IPS-20b (cell line): ENCODE measurements around the gene XRCC4.

ENCODE experiments used
- H3K27ac ChIP-seq: one replicate; pipeline ENCODE4 v1.5.1; 2013; ENCODE audit warnings: low read length
- H3K27me3 ChIP-seq: 2 replicates; pipeline ENCODE4 v1.6.1; 2013; ENCODE audit warnings: mild to moderate bottlenecking, low read length, inconsistent platforms; ENCODE audit not compliant: insufficient read depth
- H3K36me3 ChIP-seq: 2 replicates; pipeline ENCODE4 v1.6.1; 2013; ENCODE audit warnings: low read depth, mild to moderate bottlenecking, inconsistent platforms, low read length, moderate library complexity; ENCODE audit not compliant: insufficient read depth
- H3K4me1 ChIP-seq: 2 replicates; pipeline ENCODE4 v1.6.1; 2013; ENCODE audit warnings: mild to moderate bottlenecking, control low read depth, inconsistent platforms, low read length, moderate library complexity; ENCODE audit not compliant: insufficient read depth
- H3K4me3 ChIP-seq: 2 replicates; pipeline ENCODE4 v1.5.1; 2013; ENCODE audit warnings: mild to moderate bottlenecking, low read length, inconsistent platforms
- H3K9ac ChIP-seq: 2 replicates; pipeline ENCODE4 v1.6.1; 2013; ENCODE audit warnings: low read depth, mild to moderate bottlenecking, inconsistent platforms, low read length, moderate library complexity
- H3K9me3 ChIP-seq: 2 replicates; pipeline ENCODE4 v1.6.1; 2013; ENCODE audit warnings: mild to moderate bottlenecking, low read depth, low read length, inconsistent platforms; ENCODE audit not compliant: insufficient read depth

Gene XRCC4

DNA sequence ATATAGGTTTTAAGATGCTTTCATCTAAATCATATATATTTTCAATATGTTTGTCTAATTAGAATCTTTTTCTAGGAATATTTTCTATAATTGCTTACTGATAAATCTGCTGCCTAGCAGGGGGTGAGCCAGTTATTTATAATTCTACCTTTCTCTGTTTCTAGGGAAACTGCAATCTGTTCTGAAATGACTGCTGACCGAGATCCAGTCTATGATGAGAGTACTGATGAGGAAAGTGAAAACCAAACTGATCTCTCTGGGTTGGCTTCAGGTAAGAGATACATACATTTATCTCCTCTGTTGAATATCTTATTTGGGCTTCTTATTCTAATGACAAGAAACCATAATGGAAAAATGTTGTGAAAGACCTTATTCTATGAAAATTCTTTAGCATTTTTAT is 127.3 kb downstream of the XRCC4 start:
- no peaks in the 10 kb centered on the region for H3K36me3 ChIP-seq
- no peak overlapping the region for H3K9ac ChIP-seq
- no peaks in the 10 kb centered on the region for H3K9me3 ChIP-seq
- H3K4me3 ChIP-seq, result no peak overlapping the region
- H3K4me1 ChIP-seq, result no peaks in the 10 kb centered on the region
- H3K27ac ChIP-seq, result no peak overlapping the region
- H3K27me3 ChIP-seq, result no peaks in the 10 kb centered on the region

DNA sequence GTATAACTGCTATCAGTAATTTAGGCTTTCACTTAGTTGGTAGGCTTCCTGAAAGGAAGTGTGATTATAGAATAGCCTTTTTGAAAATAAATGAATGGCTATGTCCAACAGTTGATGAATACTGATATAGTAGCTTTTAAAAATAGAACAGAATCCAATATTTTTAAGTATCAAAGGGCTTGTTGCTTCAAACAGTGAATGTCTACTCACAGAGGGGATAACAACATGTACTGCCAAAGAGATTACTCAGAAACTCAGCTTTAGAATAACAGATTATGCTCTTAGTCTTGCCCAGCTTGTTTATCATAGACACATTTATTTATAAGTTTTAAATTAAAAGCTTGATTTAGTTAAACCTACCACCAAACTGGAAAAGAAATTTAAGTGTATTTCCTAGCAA is 132.6 kb downstream of the XRCC4 start:
- Histone ChIP-seq H3K9me3 (no peaks in the 10 kb centered on the region), H3K27ac (no peak overlapping the region), H3K4me3 (no peak overlapping the region), H3K27me3 (no peaks in the 10 kb centered on the region), H3K36me3 (no peaks in the 10 kb centered on the region), H3K4me1 (no peaks in the 10 kb centered on the region), H3K9ac (no peak overlapping the region)

GRCh38 chr5:83219077-83219476 is 141.7 kb downstream of the XRCC4 start:
- H3K36me3 ChIP-seq, result no peaks in the 10 kb centered on the region
- H3K9ac ChIP-seq, result no peak overlapping the region
- H3K4me1 ChIP-seq, result peaks cover 3% of the 10 kb centered on the region; the same call in 1 of the 2 replicates
- no peaks in the 10 kb centered on the region for H3K9me3 ChIP-seq
- no peaks in the 10 kb centered on the region for H3K27me3 ChIP-seq
- H3K4me3 ChIP-seq, result no peak overlapping the region
- no peak overlapping the region for H3K27ac ChIP-seq

DNA sequence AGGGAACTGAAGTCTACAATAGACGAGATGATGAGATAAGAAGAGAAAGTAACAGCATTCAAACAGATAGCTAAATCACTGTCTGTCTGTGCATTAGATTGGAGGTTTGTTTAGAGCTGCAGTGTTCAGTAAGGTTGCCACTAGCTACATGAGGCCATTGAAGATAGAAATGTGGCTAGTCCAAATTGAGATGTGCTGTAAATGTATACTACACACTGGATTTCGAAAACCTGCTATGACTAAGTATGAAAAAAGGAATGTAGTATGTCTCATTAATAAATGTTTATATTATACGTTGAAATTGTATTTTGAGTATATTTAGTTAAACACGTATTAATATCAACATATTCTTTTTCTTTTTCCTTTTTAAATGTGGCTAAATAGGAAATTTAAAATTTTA is 142.1 kb downstream of the XRCC4 start:
- H3K9me3 ChIP-seq, result no peaks in the 10 kb centered on the region
- H3K27me3 ChIP-seq, result no peaks in the 10 kb centered on the region
- H3K27ac ChIP-seq, result no peak overlapping the region
- no peaks in the 10 kb centered on the region for H3K36me3 ChIP-seq
- H3K4me1 ChIP-seq, result peaks cover 3% of the 10 kb centered on the region; the same call in 1 of the 2 replicates
- no peak overlapping the region for H3K4me3 ChIP-seq
- H3K9ac ChIP-seq, result no peak overlapping the region

GRCh38 chr5:83220331-83220730 is 143.0 kb downstream of the XRCC4 start:
- no peaks in the 10 kb centered on the region for H3K36me3 ChIP-seq
- no peak overlapping the region for H3K9ac ChIP-seq
- H3K9me3 ChIP-seq, result no peaks in the 10 kb centered on the region
- no peaks in the 10 kb centered on the region for H3K27me3 ChIP-seq
- no peak overlapping the region for H3K4me3 ChIP-seq
- H3K27ac ChIP-seq, result no peak overlapping the region
- H3K4me1 ChIP-seq, result peaks cover 3% of the 10 kb centered on the region; the same call in 1 of the 2 replicates

GRCh38 chr5:83222906-83223305 is 145.6 kb downstream of the XRCC4 start:
- Histone ChIP-seq H3K36me3 (no peaks in the 10 kb centered on the region), H3K27me3 (no peaks in the 10 kb centered on the region), H3K9me3 (no peaks in the 10 kb centered on the region), H3K27ac (no peak overlapping the region), H3K4me3 (no peak overlapping the region), H3K4me1 (peaks cover 5% of the 10 kb centered on the region; the same call in 1 of the 2 replicates), H3K9ac (no peak overlapping the region)

GRCh38 chr5:83227611-83228010 is 150.3 kb downstream of the XRCC4 start:
- Histone ChIP-seq H3K27ac (no peak overlapping the region), H3K9ac (no peak overlapping the region), H3K4me1 (peaks cover 5% of the 10 kb centered on the region; the same call in 1 of the 2 replicates), H3K9me3 (no peaks in the 10 kb centered on the region), H3K4me3 (no peak overlapping the region), H3K27me3 (no peaks in the 10 kb centered on the region), H3K36me3 (no peaks in the 10 kb centered on the region)

- Histone ChIP-seq H3K27me3 (no peaks in the 10 kb centered on the region), H3K4me3 (no peak overlapping the region), H3K4me1 (peaks cover 5% of the 10 kb centered on the region; the same call in 1 of the 2 replicates), H3K27ac (no peak overlapping the region), H3K9me3 (no peaks in the 10 kb centered on the region), H3K36me3 (no peaks in the 10 kb centered on the region), H3K9ac (no peak overlapping the region)
These were observed 153.2 kb downstream of the XRCC4 start for GRCh38 chr5:83230511-83230910.

GRCh38 chr5:83244516-83244915 is 167.2 kb downstream of the XRCC4 start:
- H3K27me3 ChIP-seq, result no peaks in the 10 kb centered on the region
- H3K27ac ChIP-seq, result no peak overlapping the region
- H3K4me3 ChIP-seq, result no peak overlapping the region
- no peaks in the 10 kb centered on the region for H3K4me1 ChIP-seq
- no peak overlapping the region for H3K9ac ChIP-seq
- H3K36me3 ChIP-seq, result no peaks in the 10 kb centered on the region
- no peaks in the 10 kb centered on the region for H3K9me3 ChIP-seq

DNA sequence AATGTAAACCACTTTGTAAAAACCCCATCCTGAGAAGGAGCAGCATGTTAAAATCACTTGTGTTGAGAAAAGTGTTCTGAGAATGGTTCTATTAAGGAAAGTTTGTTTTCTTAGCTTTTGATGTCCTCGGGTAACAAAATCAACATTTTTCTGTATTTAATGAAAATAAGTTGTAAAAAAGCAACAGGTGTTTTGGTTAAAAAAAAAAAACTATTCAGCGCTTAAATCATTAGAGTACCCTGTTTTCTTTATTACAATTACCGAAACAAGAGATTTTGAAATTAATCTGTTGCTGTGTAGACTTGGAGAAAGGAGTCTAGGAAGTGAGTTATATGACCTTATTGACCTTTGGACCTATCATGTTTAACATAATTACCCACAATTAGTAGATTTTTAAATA is 167.7 kb downstream of the XRCC4 start:
- no peaks in the 10 kb centered on the region for H3K27me3 ChIP-seq
- H3K36me3 ChIP-seq, result no peaks in the 10 kb centered on the region
- H3K27ac ChIP-seq, result no peak overlapping the region
- no peak overlapping the region for H3K4me3 ChIP-seq
- H3K4me1 ChIP-seq, result no peaks in the 10 kb centered on the region
- no peaks in the 10 kb centered on the region for H3K9me3 ChIP-seq
- H3K9ac ChIP-seq, result no peak overlapping the region

- H3K36me3 ChIP-seq, result no peaks in the 10 kb centered on the region
- H3K4me3 ChIP-seq, result no peak overlapping the region
- no peaks in the 10 kb centered on the region for H3K27me3 ChIP-seq
- no peaks in the 10 kb centered on the region for H3K9me3 ChIP-seq
- no peak overlapping the region for H3K27ac ChIP-seq
- no peaks in the 10 kb centered on the region for H3K4me1 ChIP-seq
- no peak overlapping the region for H3K9ac ChIP-seq
These were observed 168.7 kb downstream of the XRCC4 start for GRCh38 chr5:83246071-83246470.

- no peak overlapping the region for H3K9ac ChIP-seq
- H3K9me3 ChIP-seq, result no peaks in the 10 kb centered on the region
These were observed 171.8 kb downstream of the XRCC4 start for GRCh38 chr5:83249156-83249555.

GRCh38 chr5:83251849-83252248 is 174.5 kb downstream of the XRCC4 start:
- Histone ChIP-seq H3K4me3 (no peak overlapping the region), H3K4me1 (peaks cover 9% of the 10 kb centered on the region; the same call in 1 of the 2 replicates), H3K9ac (no peak overlapping the region), H3K27ac (no peak overlapping the region), H3K36me3 (no peaks in the 10 kb centered on the region), H3K9me3 (no peaks in the 10 kb centered on the region), H3K27me3 (no peaks in the 10 kb centered on the region)

More at GRCh38 chr5:83249156-83249555, 171.8 kb downstream of the XRCC4 start:
- H3K4me1 ChIP-seq, result no peaks in the 10 kb centered on the region
- no peak overlapping the region for H3K4me3 ChIP-seq
- no peaks in the 10 kb centered on the region for H3K27me3 ChIP-seq
- no peaks in the 10 kb centered on the region for H3K36me3 ChIP-seq
- no peak overlapping the region for H3K27ac ChIP-seq
